Measurements from ENCODE around the gene MAPK8IP1.
A peak's percentile ranks its signal among the peaks of the same experiment; 100 is the strongest.
"Not testable (repeated sequence)": the region's sequence is repeated elsewhere in the genome, so short reads cannot be mapped to it uniquely, and the experiment has no call there.

The MAPK8IP1 gene

DNA sequence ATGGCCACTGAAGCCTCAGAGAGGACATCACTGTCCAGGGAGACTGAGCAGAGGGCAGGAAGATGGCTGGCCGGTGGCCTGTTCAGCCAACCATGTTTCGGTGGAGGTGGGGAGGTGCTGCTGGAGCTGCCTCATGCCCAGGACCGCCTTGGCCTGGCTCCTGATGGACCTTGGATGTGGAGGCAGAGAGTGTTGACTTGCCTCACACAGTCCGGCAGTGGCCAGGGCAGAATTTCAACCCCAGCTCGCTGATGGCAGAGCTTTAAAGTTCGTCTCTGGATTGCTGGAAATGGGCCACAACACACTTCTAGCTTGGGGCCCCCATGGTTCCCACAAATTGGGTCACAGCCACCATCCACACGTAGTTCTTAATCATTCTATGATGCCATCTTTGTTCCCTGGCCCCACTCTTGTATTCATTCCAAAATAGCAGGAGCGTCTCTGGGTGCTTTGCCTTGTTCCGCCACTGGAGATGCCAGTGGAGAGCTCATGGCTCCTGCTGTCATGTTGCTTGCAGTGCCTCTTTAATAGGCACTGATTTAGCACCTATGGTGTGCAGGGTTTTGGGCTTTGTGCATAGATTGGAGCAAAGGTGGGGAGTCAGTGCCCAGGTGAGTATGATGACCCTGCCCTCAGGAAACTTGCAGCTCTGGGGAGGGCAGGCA, 5.6 kb downstream of the MAPK8IP1 start:
- DNase-seq (ENCODE audit: low read depth) = no peak

DNA sequence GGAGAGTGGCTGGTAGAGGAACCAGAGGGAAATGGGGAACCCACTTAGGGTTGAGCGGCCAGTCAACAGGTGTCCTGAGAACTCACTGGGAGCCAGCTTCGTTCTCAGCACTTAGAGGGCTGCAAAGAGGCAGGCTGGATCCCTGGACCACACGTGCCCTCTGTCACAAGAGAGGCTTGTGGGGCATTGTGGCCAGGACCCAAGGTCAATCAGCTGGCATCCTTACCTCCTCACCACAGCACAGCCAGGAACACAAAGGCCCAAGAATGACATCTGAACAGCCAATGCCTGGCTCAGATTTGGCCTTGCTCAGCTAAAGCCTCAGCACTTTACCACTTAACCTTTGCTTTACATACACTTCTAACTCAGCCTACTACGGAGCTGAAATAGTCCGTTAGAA, 7.4 kb downstream of the MAPK8IP1 start:
- DNase-seq (ENCODE audit: low read depth) = no peak

DNA sequence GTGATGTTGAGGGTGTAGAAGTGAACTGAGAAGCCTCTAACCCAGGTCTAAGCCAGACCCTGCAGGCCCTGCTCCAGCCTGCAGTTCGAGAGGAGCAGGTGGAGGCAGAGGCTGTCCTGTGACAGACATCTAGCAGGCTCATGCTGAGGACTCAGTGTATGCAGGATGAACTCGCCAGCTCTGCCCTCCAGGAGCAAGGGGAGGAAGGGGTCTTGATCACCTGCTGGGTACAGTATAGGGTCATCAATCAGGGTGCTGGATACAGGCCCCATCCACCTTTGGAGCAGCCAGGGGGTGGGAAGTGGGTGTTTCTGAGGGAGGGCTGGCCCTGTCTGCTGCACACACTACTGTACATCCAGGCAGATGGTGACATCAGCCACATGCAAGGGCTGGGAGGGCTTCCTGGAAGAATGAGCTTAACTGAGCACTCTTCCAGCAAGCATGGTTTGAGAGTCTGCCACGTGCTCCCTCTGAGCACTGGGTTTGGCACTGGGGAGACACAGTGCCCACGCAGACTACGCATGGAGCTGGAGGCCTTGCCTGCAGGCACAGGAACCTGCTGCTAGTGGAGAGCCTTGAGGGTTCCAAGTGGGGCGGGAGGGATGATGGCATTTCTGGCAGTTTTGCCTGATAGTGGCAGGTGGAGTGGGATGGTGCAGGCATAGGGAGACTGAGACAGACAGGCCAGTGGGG, 9.2 kb downstream of the MAPK8IP1 start:
- no peak for DNase-seq (ENCODE audit: low read depth)

DNA sequence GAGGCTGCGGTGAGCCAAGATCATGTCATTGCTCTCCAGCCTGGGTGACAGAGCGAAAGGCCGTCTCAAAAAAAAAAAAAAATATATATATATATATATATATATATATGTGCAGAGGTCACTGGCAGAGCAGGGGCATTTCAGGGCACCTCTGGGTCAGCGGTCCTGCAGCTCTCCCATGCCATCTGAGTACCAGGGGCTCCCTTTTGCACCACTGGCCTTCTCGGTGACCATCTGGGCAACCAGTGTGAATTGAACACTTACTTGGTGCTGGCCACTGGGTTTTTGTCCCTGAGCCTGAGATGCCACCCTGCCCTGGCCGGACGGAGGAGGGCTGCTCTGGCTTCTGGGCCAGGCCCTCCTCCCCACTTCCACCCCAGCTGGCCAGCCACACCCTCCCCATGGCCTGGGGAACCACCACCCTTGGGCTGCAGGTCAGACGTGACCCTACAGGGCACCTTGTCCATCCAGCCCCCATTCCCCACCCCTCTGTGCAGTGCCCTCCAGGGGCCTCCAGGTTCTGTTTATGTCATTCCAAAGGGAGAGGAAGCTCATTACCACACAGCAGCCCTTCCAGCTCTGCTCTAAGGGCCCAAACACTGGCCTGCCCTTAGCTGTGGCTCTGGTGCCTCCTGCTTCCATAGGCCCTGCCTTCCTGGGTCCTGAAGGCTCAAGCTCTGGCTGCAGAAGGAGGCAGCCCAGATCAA, 10.3 kb downstream of the MAPK8IP1 start:
- DNase-seq (ENCODE audit: low read depth) = no peak

DNA sequence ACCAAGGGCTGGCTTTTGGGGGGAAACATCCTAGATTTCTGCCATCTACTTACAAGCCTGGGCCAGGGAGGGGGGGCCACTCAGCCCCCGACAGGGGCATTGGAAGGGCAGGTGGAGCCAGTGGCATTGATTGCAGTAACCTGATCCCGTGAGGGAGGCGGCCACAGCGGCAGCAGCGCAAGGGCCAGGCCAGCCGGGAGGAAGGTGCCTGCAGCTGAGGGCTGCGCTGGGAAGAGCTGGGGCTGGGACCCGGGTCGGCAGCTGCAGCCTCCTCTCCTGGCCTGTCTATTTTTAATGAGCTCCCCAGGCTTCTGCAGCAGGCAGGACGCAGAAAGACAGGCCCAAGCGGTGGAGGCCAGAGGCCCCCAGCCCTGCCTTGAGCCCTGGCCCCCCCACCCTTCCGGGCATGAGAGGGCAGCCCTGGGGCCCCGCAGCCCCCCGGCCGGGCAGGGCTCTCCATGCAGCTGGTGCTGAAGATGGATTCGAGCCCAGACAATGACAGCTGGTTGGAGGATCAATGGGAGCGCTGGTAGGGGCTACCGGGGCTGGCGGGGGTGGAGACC, 11.1 kb downstream of the MAPK8IP1 start:
- no peak for DNase-seq (ENCODE audit: low read depth)

DNA sequence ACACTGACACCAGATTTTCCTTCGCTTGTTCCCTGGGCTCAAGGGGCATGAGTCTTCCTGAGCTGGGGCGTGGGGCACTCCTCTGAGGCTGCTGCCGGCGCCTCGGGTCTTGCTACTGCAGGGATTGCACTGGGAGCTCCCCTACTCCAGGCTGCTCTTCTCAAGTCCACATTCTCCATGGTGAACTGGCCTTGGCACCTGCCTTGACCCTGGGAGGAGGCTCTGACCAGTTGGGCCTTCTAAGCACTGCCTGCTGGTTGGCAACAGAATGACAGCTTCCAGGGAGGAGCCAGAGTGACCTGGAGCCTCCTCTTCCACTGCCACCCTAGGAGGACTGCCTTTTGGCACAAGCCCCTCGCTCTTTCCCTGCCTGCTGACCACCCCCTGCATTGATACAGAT, 12.1 kb downstream of the MAPK8IP1 start:
- DNase-seq (ENCODE audit: low read depth) = no peak

DNA sequence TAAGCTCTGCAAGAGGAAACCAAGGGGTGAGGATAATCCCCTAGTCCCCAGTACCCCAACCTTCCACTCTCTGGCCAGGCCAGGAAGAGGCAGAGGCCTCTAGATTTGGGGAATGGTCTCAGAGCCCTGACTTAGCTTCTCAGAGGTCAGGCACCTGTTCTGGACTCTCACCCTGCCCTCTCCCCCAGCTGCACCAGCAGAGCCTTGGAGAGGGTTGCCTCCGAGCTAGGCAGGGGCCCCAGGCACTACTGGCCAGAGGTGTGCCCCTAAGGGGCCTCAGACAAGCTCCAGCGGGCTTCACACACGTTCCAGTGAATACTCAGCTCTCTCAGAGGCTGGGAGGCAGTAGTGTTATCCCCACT, 13.6 kb downstream of the MAPK8IP1 start:
- no peak for DNase-seq (ENCODE audit: low read depth)

DNA sequence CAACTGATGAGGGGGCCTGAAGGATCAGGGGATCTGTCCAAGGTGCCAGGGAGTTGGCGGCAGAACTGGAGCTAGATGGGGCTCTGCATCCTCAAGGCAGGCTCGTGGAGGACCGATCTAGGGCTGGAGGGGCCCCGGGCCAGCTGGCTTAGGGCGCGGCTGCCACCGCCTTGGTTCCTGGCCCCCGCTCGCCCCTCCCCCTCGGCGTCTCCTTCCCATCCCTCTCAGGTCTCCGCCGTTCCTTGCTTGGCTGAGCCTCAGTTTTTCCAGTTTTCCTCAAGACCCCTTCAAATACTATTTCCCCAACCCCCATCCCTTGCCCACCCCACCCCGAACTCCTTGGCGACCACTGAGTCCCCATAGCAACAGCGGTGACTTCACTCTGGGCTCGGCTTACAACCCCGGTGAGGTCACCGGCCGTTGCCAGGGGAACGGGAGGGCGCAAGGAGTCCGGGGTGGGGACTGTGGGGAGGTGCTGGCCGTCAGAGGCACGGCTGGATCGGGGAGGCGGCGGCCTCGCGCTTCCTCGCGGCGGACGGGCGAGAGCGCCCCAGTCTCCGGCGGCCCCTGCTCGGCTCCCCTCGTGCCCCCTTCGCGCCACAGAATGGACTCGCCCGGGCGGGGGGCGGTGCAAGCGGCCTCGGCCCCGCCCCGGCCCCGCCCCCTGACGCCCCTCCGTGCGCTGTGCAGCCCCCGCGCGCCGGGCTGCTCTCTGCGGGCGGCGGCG, 14.2 kb downstream of the MAPK8IP1 start:
- peak; percentile 84 for DNase-seq (ENCODE audit: low read depth)

DNA sequence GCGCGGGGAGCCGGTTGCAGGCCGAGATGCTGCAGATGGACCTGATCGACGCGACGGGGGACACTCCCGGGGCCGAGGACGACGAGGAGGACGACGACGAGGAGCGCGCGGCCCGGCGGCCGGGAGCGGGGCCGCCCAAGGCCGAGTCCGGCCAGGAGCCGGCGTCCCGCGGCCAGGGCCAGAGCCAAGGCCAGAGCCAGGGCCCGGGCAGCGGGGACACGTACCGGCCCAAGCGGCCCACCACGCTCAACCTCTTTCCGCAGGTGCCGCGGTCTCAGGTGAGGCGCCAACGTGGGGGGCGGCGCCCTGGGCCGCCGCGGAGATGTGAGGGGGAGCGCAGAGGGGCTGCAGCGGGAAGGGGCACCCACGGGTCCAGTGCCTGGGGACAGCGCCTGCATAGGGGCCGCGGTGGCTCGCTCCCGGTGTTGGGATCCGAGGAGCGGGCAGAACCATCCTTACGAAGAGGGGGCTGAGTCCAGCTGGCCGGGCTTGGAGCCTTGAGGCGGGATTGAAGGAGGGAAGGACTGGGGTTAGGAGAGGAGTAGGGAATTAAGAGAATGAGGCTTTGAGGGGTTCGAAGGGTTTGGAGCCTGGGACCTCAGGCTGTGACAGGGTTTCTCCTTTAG, 14.8 kb downstream of the MAPK8IP1 start:
- not testable (repeated sequence) for DNase-seq (ENCODE audit: low read depth)

DNA sequence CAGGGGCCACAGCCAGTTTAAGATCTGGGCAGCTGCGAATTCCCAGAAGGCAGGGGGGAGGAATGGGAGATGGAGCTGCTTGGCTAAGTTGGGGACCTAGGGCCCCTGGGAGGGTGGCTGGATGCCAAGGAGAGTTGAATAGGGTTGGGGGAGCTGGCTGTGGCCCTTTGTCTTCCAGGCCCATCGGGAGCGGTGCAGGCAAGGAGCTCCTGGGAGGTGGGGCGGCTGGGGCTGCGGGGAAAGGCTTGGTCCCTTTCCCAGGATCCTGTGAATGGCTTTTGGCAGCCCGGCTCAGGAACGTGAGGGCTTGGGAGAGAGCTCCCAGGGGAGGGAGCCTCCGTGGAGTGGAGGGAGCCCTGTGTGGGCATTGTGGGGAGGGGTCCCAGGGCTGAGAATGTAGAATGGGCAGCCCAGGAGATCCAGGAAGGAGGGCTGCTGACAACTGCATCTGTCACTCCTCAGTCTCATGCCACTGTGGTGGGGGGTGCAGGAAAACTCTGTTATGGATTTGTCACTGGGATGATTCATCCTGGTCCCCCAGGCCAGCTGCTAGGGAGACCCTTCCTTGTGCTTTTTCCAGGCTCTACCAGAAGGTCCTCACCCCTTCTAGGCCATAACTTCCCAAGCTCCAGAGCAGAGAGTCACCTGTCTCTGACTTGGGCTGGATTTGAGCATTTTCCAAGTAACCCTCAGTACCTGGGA, 15.6 kb downstream of the MAPK8IP1 start:
- DNase-seq (ENCODE audit: low read depth) = no peak

DNA sequence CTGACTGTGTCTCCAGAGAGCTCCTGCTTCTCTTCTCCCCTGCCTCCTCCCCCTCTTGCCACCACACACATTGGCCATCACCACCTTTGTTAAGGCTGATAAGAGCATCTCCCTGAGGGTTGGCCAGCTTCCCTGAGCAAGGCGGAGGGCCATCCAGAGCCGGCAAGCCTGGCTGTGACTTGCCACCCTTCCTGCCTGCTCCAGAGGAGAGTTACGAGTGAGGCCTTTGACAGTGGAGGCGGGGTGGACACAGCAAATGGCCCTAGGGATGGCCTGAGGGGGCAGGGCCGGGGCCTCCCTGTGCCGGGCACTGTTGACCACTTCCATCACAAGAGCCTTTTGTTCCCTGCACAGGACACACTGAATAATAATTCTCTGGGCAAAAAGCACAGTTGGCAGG, 16.2 kb downstream of the MAPK8IP1 start:
- no peak for DNase-seq (ENCODE audit: low read depth)

DNA sequence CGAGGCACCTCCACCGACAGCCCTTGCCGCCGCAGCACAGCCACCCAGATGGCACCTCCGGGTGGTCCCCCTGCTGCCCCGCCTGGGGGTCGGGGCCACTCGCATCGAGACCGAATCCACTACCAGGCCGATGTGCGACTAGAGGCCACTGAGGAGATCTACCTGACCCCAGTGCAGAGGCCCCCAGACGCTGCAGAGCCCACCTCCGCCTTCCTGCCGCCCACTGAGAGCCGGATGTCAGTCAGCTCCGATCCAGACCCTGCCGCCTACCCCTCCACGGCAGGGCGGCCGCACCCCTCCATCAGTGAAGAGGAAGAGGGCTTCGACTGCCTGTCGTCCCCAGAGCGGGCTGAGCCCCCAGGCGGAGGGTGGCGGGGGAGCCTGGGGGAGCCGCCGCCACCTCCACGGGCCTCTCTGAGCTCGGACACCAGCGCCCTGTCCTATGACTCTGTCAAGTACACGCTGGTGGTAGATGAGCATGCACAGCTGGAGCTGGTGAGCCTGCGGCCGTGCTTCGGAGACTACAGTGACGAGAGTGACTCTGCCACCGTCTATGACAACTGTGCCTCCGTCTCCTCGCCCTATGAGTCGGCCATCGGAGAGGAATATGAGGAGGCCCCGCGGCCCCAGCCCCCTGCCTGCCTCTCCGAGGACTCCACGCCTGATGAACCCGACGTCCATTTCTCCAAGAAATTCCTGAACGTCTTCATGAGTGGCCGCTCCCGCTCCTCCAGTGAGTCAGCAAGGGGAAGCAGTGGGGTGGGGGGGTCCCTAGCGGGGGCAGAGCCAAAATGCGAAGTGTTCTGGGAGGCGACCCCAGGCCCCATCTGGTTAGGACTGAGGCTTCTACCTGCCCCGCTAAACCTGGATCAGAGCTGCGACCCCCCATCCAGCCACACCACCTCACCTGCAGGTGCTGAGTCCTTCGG, 17.3 kb downstream of the MAPK8IP1 start:
- DNase-seq (ENCODE audit: low read depth) = no peak

DNA sequence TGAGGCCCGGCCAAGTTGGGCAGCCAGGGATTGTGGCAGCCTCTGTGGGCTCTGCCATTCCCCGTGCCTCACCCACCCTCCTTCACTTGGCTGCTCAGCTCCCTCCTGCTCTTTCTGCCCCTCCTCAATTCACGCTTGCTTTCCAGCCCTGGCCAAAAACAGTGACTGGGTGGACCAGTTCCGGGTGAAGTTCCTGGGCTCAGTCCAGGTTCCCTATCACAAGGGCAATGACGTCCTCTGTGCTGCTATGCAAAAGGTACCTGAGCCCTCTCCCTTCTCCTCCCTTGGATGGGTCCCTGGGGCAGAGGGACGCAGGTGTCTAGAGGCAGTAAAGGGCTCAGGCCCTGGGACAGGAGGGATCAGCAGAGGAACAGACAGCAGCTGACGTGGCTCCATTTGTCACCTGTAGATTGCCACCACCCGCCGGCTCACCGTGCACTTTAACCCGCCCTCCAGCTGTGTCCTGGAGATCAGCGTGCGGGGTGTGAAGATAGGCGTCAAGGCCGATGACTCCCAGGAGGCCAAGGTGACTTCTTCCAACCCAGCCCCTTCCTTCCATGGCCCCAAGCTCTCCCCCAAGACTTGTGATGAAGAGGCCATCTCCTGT, 19.0 kb downstream of the MAPK8IP1 start:
- no peak for DNase-seq (ENCODE audit: low read depth)

DNA sequence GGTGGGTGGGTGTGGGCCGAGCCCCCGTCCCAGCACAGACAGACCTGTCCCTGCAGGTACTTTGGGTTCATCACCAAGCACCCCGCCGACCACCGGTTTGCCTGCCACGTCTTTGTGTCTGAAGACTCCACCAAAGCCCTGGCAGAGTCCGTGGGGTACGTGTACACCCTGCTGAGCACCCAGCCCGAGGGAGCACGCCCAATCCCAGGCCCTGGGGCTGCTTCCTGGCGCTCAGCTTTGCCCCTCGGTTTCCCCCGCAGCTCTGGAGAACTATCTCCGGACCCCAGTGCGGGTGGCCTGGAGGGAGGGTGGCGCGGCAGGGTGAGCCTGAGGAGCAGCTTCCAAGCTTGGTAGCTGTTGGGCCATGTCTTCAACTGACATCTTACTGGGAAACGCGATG, 19.6 kb downstream of the MAPK8IP1 start:
- DNase-seq (ENCODE audit: low read depth) = no peak

DNA sequence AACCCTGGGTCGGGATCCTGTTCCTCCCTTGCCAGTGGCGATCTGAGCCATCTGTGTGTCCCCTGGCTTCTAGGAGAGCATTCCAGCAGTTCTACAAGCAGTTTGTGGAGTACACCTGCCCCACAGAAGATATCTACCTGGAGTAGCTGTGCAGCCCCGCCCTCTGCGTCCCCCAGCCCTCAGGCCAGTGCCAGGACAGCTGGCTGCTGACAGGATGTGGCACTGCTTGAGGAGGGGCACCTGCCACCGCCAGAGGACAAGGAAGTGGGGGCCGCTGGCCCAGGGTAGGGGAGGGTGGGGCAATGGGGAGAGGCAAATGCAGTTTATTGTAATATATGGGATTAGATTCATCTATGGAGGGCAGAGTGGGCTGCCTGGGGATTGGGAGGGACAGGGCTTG, 20.1 kb downstream of the MAPK8IP1 start:
- DNase-seq (ENCODE audit: low read depth) = not testable (repeated sequence)

DNA sequence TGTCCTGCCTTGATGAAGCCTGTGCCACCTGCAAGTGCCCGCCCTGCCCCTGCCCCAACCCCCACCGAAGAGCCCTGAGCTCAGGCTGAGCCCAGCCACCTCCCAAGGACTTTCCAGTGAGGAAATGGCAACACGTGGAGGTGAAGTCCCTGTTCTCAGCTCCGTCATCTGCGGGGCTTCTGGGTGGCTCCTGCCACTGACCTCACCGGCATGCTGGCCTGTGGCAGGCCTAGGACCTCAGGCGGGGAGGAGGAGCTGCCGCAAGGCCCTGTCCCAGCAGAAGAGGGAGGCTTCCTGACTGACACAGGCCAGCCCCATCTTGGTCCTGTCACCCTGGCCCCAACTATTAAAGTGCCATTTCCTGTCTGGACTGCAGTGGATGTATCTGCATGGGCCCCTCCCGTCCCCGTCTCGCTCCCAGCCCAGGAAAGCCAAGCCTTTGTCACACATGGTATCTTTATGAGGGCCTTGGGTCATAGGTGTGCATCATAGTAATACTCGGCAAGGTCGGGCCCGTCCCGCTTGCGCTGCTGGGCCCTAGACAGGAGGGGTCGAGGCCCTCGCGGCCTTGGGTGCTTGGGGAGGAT, 20.7 kb downstream of the MAPK8IP1 start:
- no peak for DNase-seq (ENCODE audit: low read depth)

DNA sequence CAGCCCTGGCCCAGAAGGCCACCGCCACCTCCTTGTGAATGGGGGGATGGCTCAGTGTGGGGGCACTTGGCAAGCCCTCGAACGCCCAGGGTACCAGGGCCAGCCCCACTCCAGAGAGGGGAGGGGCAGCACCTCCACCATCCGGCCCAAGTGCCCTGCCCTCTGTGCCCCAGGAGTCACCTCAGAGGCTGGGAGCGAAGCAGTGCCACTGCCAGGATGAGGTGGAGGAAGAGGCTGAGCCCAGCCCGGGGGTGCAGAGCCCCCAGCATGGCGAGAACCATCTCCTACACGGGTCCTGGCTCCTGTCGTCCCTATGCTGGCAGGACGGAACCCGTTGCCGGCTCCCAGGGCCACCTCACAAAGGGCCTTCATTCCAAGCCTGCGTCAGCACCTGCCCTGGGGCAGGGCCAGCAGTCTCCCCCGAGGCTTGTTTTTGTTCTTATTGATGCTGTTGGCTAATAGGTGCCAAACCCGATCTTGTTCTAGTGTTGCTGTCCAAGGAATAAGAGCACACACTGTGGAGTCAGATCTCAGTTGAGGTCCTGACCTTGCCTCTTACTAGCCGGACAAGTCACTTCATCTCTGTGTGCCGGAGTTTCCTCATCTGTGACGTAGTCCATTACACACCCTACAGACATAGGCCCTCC, 21.6 kb downstream of the MAPK8IP1 start, which contains the start of gene FREY1:
TSS of gene FREY1 (minus strand) at position 307 of the 647 bp plus-strand sequence. CDS start at position 281, 26 bp downstream.
- DNase-seq (ENCODE audit: low read depth) = peak; percentile 22

DNA sequence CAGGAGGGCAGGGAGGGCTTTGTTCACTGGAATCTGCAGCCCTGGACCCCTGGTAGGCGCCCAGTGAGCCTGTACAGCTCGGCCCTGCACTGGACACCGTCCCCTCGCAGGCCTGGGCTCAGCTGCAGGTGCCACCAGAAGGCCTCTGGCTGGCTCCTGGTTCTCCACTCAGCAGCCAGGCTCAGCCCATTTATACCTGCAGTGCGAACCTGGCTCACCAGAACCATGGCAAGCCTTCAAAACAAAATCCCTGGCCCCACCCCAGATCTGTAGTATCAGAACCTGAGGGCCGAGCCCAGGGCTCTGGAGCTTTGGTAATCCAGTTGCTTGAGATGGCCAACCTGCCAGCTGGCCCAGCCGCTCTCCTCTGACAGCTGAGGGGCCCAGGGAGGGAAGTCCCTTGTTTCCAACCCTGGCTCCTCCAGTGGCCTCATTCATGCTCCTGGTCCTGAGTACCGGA, 22.5 kb downstream of the MAPK8IP1 start:
- no peak for DNase-seq (ENCODE audit: low read depth)
